Choroid plexus epithelial cell (primary cell): ENCODE data around the gene CAMKMT.

Experiments
- DNase-seq: peaks from one replicate; pipeline ENCODE4 v3.0.0-alpha.2; 2010; ENCODE audit warnings: low read depth
- H3K4me3 ChIP-seq: 2 replicates; pipeline ENCODE4 v1.5.1; 2011; ENCODE audit warnings: low read depth, mild to moderate bottlenecking, control low read depth, low read length, moderate library complexity
- TF ChIP-seq, protein P1 (sequence below): conservative IDR thresholded peaks from 2 replicates; pipeline ENCODE4 v1.5.1; 2011; ENCODE audit warnings: low read depth, mild to moderate bottlenecking, control low read depth, inconsistent platforms, low read length, moderate library complexity

Gene CAMKMT

DNA sequence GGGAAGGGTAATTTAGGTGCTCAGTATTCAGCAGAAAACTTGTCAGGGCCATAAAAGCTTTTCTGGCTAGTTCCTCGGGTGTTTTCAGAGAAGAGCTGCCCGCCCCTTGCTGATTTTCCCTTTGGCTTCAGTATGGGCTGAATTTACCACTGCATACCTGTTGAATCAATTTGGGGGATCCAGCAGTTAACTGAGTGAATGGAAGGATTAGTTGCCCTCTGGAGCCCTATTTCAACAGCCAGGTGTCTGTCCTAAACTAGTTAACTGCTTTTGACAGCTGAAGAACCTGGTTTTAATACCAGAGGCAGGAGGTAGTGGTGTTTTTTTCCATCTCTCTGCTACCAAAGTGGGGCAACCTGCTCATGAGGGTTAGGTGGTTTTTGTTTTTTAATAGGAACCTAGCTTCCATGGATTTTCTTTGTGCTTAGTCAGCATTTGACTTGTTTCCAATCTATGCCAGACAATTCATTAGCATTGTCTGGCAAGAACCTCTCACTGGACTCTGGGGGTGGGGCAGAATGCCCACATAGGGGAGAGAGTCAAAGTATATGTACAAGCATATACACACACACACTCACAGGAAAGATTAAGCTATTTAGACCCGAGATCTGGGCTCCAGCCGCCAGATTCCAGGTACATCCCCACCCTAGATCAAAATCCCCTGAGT, 413.2 kb downstream of the CAMKMT start:
- TF ChIP-seq, protein P1, sequence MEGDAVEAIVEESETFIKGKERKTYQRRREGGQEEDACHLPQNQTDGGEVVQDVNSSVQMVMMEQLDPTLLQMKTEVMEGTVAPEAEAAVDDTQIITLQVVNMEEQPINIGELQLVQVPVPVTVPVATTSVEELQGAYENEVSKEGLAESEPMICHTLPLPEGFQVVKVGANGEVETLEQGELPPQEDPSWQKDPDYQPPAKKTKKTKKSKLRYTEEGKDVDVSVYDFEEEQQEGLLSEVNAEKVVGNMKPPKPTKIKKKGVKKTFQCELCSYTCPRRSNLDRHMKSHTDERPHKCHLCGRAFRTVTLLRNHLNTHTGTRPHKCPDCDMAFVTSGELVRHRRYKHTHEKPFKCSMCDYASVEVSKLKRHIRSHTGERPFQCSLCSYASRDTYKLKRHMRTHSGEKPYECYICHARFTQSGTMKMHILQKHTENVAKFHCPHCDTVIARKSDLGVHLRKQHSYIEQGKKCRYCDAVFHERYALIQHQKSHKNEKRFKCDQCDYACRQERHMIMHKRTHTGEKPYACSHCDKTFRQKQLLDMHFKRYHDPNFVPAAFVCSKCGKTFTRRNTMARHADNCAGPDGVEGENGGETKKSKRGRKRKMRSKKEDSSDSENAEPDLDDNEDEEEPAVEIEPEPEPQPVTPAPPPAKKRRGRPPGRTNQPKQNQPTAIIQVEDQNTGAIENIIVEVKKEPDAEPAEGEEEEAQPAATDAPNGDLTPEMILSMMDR: no peak
- DNase-seq: no peak
- no peak overlapping the region for H3K4me3 ChIP-seq

DNA sequence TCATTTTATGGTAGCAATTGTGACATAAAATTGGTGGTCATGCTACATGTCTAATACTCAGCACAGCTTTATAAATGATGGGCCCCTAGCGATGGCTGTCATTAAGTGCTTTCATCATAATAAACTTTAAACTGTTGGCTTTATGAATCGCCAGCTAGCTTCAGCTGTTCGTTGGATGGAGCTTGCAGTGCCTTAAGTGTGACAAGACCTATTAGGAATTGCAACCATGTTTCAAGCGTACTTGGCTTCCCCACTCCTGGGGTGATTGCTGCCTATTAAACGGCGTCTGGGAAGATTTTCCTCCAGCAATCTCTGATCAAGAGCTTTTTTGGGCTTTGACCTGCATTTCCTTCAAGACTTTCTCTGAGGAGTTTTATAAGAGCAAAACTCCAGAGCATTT, 415.3 kb downstream of the CAMKMT start:
- TF ChIP-seq, protein P1: no peak
- no peak for DNase-seq
- H3K4me3 ChIP-seq: no peak overlapping the region

DNA sequence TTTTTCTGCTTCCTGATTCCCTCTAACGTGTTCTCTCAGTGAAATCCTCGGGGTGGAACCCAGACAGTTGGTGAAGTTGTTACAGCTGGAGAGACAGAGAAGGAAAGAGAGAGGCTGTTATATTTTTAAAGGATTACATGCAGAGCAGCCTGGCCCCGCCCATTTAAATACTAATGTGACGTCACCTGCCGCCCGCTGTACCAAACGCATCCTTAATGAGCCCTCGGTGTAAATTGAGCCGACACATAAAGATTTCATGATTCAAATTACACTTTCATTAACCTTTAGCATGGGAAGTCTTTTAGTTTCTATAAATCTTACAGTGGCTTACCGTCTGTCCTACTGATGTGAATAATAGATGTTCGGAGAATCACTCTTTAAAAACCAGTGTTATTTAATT, 415.8 kb downstream of the CAMKMT start:
- TF ChIP-seq, protein P1: no peak
- no peak for DNase-seq
- H3K4me3 ChIP-seq: no peak overlapping the region

DNA sequence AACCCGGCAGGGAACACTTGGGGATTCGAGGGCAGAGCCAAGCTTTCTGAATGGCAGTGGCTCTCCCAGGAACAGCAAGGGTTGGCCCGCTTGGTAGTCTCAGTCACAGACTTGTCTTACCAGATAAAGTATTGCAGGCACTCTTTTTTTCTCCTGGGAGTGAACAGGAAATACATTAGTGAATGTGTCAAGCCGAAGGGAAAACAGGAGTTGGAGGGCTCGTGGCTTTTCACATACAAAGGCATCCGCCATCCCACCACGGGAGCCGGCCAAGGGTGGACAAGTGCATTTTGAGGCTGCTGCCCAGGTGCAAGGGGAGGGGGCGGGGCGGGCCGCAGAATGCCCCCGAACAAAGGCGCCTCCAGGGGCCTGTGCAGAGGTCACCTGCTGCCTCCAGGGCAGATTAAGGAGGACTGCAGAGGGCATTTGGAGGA, 416.5 kb downstream of the CAMKMT start:
- DNase-seq: no peak
- H3K4me3 ChIP-seq: no peak overlapping the region
- TF ChIP-seq, protein P1: no peak

DNA sequence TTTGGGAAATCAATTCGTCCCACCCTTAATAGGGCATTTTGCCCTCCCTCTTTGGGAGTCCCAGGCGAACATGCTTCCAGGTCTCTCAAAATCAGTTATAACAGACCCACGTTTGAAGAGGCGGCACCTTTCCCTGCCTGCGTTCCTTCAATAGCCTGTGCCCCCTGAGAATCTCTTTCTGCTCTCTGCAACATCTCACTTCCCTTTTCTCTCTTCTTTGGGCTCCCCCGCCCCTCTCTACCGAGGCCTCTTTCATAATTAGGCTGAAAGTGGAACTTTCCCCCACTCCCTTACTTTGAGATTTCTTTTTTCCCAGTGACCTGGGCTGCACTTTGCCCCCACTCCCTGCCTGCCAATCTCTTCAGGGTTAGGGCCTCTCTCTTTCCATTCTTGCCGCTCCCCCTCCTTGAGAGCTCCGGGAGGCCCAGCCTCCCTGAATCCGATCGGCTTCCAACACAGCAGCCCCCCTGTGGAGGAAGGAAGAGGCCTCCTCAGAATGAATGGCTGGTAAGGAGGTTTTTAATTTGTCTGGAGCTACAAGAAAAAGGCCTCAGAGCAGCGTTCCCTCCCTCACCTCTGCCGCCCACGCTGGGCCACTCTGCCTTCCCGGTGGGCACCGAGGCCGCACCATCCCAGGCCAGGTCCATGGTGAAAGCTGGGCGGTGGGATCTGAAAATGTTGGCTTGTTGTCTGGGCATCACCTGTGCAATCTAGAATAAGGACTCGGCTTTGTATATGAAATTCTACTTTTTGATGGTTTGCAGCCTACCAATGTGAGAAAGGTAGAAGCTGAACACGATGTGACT, 417.1 kb downstream of the CAMKMT start:
- no peak overlapping the region for H3K4me3 ChIP-seq
- TF ChIP-seq, protein P1: no peak

DNA sequence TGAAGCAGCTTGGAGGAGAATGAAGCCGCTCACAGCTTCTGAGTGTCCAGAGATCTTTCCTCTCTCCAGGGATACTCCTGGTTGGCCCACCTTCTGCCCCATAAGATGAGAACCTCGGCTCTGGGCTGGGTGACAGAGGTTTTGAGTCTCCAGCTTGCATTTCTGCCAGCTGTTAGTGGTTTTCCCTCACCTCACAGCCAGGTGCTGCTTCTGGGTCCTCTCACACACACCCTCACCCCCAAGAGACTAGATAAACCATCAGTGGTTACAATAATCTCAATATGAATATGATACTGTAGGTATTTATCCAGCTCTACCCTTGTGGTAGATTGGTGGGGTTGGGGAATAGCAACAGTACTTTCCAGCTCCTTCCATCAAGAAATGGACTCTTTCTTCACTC, 418.0 kb downstream of the CAMKMT start:
- DNase-seq: no peak
- H3K4me3 ChIP-seq: no peak overlapping the region
- TF ChIP-seq, protein P1: no peak

More for the DNA sequence above, 417.1 kb downstream of the CAMKMT start:
- DNase-seq: no peak
